GM12872 (cell line): ENCODE results near the gene GARIN5B.

ENCODE experiments used
- CTCF ChIP-seq: IDR thresholded peaks from 3 replicates; pipeline ENCODE4 v1.5.1; 2011; ENCODE audit warnings: low read depth, mild to moderate bottlenecking, low read length, moderate library complexity; ENCODE audit not compliant: insufficient read depth

The GARIN5B gene

GRCh38 chr19:55369653-55370304, 6.7 kb upstream of the GARIN5B start:
- TF ChIP-seq CTCF, result no peak

GRCh38 chr19:55368701-55369563, 5.9 kb upstream of the GARIN5B start:
- TF ChIP-seq CTCF, result no peak

GRCh38 chr19:55368106-55368505, 5.0 kb upstream of the GARIN5B start:
- no peak for TF ChIP-seq CTCF

GRCh38 chr19:55366790-55367189, 3.7 kb upstream of the GARIN5B start:
- TF ChIP-seq CTCF, result no peak

- no peak for TF ChIP-seq CTCF
These were observed 2.9 kb upstream of the GARIN5B start for GRCh38 chr19:55365964-55366363.

GRCh38 chr19:55365245-55365644, 2.2 kb upstream of the GARIN5B start:
- no peak for TF ChIP-seq CTCF

- TF ChIP-seq CTCF, result no peak
These were observed 678 bp downstream of the GARIN5B start for GRCh38 chr19:55362174-55362989.
